Left ventricle myocardium inferior (tissue), 1 donor: ENCODE measurements around the gene GPR83. TPM values are rescaled to one million over a fixed set of nuclear protein-coding genes. Genes with fewer than 3 reads are reported as not detected.
A peak's percentile ranks its signal among the peaks of the same experiment; 100 is the strongest.

Experiments
- DNase-seq: peaks from one replicate; pipeline ENCODE4 v3.0.0-alpha.2; 2020
- H3K27ac ChIP-seq: fragments of 200-600 bp; replicated peaks from 2 replicates; pipeline ENCODE4 v1.8.0; 2021
- H3K27me3 ChIP-seq: fragments of 200-600 bp; 2 replicates; pipeline ENCODE4 v1.8.0; 2021; ENCODE audit warnings: low read depth
- H3K36me3 ChIP-seq: fragments of 200-600 bp; 2 replicates; pipeline ENCODE4 v1.8.0; 2021
- H3K4me1 ChIP-seq: fragments of 200-600 bp; 2 replicates; pipeline ENCODE4 v1.8.0; 2021
- H3K4me3 ChIP-seq: fragments of 200-600 bp; 2 replicates; pipeline ENCODE4 v1.8.0; 2021; ENCODE audit warnings: mild to moderate bottlenecking, moderate library complexity
- H3K9me3 ChIP-seq: fragments of 200-600 bp; replicated peaks from 2 replicates; pipeline ENCODE4 v1.8.0; 2021
- CTCF ChIP-seq: fragments of 200-600 bp; IDR thresholded peaks from 2 replicates; pipeline ENCODE4 v1.8.0; 2021; ENCODE audit warnings: antibody characterized with exemption, mild to moderate bottlenecking, borderline replicate concordance
- intact Hi-C: fragments of 100-400 bp; cut with micrococcal nuclease; formaldehyde crosslinking; loops from one replicate; pipeline ENCODE4 v1.11.0; 2022
- total RNA-seq: library from RNA; stranded (reverse); fragmentation: NEBNext Ultra II Directional; extraction: Animal tissue kit (Norgen Biotek cat#: 25700); gene quantifications from one replicate; pipeline ENCODE4 v1.2.1, GENCODE V29; 2021
- donor health status: DM: no; HTN: yes; CAD: no; lungs with severe emphysema.

GPR83 gene
- total RNA-seq, 1 donor from 2014 or later, result 0.25 TPM

- TF ChIP-seq CTCF, result no peak
- Histone ChIP-seq H3K4me3 (no peak overlapping the region), H3K27me3 (no peaks in the 10 kb centered on the region), H3K4me1 (no peaks in the 10 kb centered on the region), H3K36me3 (peaks cover 23% of the 10 kb centered on the region), H3K27ac (no peak overlapping the region), H3K9me3 (no peaks in the 10 kb centered on the region)
- DNase-seq, result no peak
- intact Hi-C loops, result loop anchor here (10.0 kb wide), 1 partner anchor 493 kb away; no protein-coding TSS in a partner anchor
These were observed 17.0 kb upstream of the GPR83 start for GRCh38 chr11:94418123-94418765.

DNA sequence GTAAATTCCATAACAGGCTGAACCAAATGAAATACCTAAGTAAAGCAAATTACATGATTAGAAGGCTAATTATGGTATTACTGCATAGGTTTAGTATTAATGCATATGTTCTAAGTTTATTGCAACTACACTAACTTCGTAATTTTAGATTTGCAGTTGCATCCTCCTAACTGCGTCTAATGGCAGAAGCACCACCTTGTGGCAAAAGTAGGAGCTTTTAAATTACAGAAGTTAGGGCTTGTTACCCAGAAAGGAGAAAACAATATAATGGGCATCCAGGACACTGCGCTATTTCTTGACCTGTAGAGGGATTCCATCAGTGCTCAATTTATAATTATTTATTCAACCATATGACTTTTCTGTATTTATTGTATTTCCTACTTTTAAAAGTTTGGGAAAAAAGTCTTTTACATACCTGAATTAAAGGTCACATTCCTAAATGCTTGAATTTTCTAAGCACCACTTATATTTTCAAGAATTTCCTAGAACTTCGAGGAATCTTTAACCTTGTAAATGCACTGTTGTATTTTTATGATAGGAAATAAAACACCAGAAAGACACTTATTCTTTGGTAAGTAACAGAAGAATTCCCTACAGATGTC lies 16.3 kb upstream of the GPR83 start:
- H3K27ac ChIP-seq, result no peak overlapping the region
- intact Hi-C loops, result loop anchor here (10.0 kb wide), 1 partner anchor 493 kb away; no protein-coding TSS in a partner anchor
- no peaks in the 10 kb centered on the region for H3K27me3 ChIP-seq
- peak; percentile 68 for TF ChIP-seq CTCF
- H3K9me3 ChIP-seq, result no peaks in the 10 kb centered on the region
- peaks cover 23% of the 10 kb centered on the region for H3K36me3 ChIP-seq
- DNase-seq, result no peak
- no peak overlapping the region for H3K4me3 ChIP-seq
- no peaks in the 10 kb centered on the region for H3K4me1 ChIP-seq

DNA sequence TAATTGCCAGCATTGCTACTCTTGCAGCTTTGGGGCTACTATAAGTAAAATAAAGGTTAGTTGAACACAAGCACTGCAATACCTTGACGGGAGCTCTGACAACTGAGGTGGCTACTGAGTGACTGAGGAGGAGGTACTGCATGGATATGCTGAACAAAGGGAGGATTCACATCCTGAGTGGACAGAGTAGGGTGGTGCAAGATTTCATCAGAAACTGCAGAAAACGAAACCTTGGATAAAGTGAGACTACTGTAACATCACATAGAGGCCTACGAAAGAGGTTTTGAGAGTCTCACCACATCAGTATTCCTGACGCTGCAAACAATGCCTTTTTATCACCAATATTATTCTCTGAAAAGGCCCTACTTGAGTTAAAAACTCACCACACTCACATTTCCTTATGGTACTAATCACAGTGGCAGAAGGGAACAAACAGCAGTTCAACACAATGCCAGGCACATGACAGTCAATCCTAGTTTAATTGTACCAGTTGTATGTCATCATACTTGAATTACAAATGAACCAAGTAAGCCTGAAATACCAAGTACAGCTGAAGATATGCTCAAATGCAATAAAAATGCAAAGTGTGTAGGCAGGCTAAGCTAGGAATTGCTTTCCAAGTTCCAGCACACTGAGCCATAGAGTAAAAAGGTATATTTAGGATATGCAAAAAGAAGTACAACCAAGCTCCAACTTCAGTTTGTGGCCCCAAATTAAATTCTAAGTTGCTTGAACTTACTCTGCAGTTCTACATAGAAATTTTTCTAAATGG lies 4.0 kb upstream of the GPR83 start:
- no peak for DNase-seq
- Histone ChIP-seq H3K4me1 (peaks cover 13% of the 10 kb centered on the region), H3K9me3 (no peaks in the 10 kb centered on the region), H3K4me3 (no peak overlapping the region), H3K36me3 (no peaks in the 10 kb centered on the region), H3K27ac (no peak overlapping the region), H3K27me3 (peaks cover 24% of the 10 kb centered on the region)
- TF ChIP-seq CTCF, result no peak
- intact Hi-C loops, result no loop called here

GRCh38 chr11:94402355-94402754 lies 1.1 kb upstream of the GPR83 start:
- no peak overlapping the region for H3K4me3 ChIP-seq
- no peaks in the 10 kb centered on the region for H3K9me3 ChIP-seq
- no peak for TF ChIP-seq CTCF
- peaks cover 13% of the 10 kb centered on the region for H3K4me1 ChIP-seq
- H3K27ac ChIP-seq, result no peak overlapping the region
- intact Hi-C loops, result no loop called here
- DNase-seq, result no peak
- H3K36me3 ChIP-seq, result no peaks in the 10 kb centered on the region
- H3K27me3 ChIP-seq, result peaks cover 47% of the 10 kb centered on the region

DNA sequence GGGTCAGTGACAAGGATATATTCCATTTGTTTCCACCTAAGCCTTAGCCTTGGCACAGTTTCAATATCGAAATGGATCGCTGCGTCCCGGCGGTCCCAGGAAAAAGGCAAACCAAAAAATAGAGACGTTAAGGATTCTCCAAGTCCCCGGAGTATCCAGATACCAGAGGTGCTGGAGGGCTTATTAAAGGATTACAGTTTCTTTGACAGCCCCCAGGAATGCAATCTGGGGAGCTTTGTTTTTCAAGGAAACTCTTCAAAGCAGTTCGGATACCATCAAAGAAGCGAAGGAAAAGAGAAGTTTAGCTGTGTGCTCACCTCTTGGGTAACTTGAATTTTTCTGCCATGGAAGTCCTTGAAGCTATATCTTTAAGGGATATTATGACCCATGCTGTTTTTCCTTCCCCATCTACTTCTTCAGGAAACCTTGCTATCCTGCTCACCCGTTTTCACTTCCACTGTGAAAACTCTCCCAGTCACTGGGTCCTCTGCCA lies 600 bp upstream of the GPR83 start:
- Histone ChIP-seq H3K4me3 (peak overlapping the region; percentile 65), H3K4me1 (peaks cover 13% of the 10 kb centered on the region), H3K9me3 (no peaks in the 10 kb centered on the region), H3K36me3 (no peaks in the 10 kb centered on the region), H3K27ac (no peak overlapping the region), H3K27me3 (peaks cover 47% of the 10 kb centered on the region)
- no peak for DNase-seq
- TF ChIP-seq CTCF, result no peak
- intact Hi-C loops, result no loop called here
